ENCODE results near the gene MXD4.

MXD4 gene

GRCh38 chr4:2303686-2304320 is 41.9 kb upstream of the MXD4 start:
- Histone ChIP-seq H4K8ac (ENCODE audit: low read depth, low read length) (no peak overlapping the region), H3K79me1 (ENCODE audit: low read length) (no peaks in the 10 kb centered on the region), H3K36me3 (ENCODE audit: control insufficient read depth, insufficient read depth, low read length) (no peaks in the 10 kb centered on the region), H3K4me1 (ENCODE audit: control insufficient read depth, low read depth, low read length) (no peaks in the 10 kb centered on the region), H3K56ac (ENCODE audit: low read length) (no peak overlapping the region), H3K4me3 (ENCODE audit: low read length) (no peak overlapping the region), H3K27me3 (ENCODE audit: insufficient read depth, low read length, poor library complexity) (no peaks in the 10 kb centered on the region), H3K9ac (ENCODE audit: low read length) (no peak overlapping the region), H3K4me2 (ENCODE audit: low read length) (no peak overlapping the region), H3K27ac (ENCODE audit: low read depth, low read length) (no peak overlapping the region), H3K4ac (ENCODE audit: low read depth, low read length) (no peak overlapping the region), H2AK5ac (ENCODE audit: low read length) (no peak overlapping the region), H3K79me2 (ENCODE audit: control insufficient read depth, insufficient read depth, low read length) (no peaks in the 10 kb centered on the region), H3K23ac (ENCODE audit: low read length) (no peak overlapping the region), H2BK5ac (ENCODE audit: low read length) (no peak overlapping the region), H3K18ac (ENCODE audit: low read length) (no peak overlapping the region), H4K5ac (ENCODE audit: low read length) (no peak overlapping the region), H2BK120ac (ENCODE audit: low read depth, low read length) (no peak overlapping the region), H2BK15ac (replicated peaks; ENCODE audit: low read depth) (no peak overlapping the region)
- WGBS (ENCODE audit: extremely low coverage, insufficient coverage, low lambda C conversion rate): no CpG with 5 or more reads among the region's 31 CpGs
- DNase-seq: no peak

- Histone ChIP-seq H3K4me1 (ENCODE audit: control insufficient read depth, low read depth, low read length) (no peaks in the 10 kb centered on the region), H3K27me3 (ENCODE audit: insufficient read depth, low read length, poor library complexity) (no peaks in the 10 kb centered on the region), H3K4me3 (ENCODE audit: low read length) (no peak overlapping the region), H3K79me1 (ENCODE audit: low read length) (no peaks in the 10 kb centered on the region), H3K23ac (ENCODE audit: low read length) (no peak overlapping the region), H2BK5ac (ENCODE audit: low read length) (no peak overlapping the region), H2BK15ac (replicated peaks; ENCODE audit: low read depth) (no peak overlapping the region), H4K8ac (ENCODE audit: low read depth, low read length) (no peak overlapping the region), H3K4ac (ENCODE audit: low read depth, low read length) (no peak overlapping the region), H3K36me3 (ENCODE audit: control insufficient read depth, insufficient read depth, low read length) (no peaks in the 10 kb centered on the region), H3K4me2 (ENCODE audit: low read length) (no peak overlapping the region), H3K79me2 (ENCODE audit: control insufficient read depth, insufficient read depth, low read length) (no peaks in the 10 kb centered on the region), H3K27ac (ENCODE audit: low read depth, low read length) (no peak overlapping the region), H3K9ac (ENCODE audit: low read length) (no peak overlapping the region), H2AK5ac (ENCODE audit: low read length) (no peak overlapping the region), H2BK120ac (ENCODE audit: low read depth, low read length) (no peak overlapping the region), H3K56ac (ENCODE audit: low read length) (no peak overlapping the region), H4K5ac (ENCODE audit: low read length) (no peak overlapping the region), H3K18ac (ENCODE audit: low read length) (no peak overlapping the region)
- WGBS (ENCODE audit: extremely low coverage, insufficient coverage, low lambda C conversion rate): no CpG with 5 or more reads among the region's 19 CpGs
- no peak for DNase-seq
Observed at GRCh38 chr4:2303121-2303685, 41.3 kb upstream of the MXD4 start.

GRCh38 chr4:2302387-2303119 is 40.6 kb upstream of the MXD4 start:
- Histone ChIP-seq H3K4ac (ENCODE audit: low read depth, low read length) (no peak overlapping the region), H3K23ac (ENCODE audit: low read length) (no peak overlapping the region), H3K4me1 (ENCODE audit: control insufficient read depth, low read depth, low read length) (no peaks in the 10 kb centered on the region), H3K4me2 (ENCODE audit: low read length) (no peak overlapping the region), H4K5ac (ENCODE audit: low read length) (no peak overlapping the region), H3K36me3 (ENCODE audit: control insufficient read depth, insufficient read depth, low read length) (no peaks in the 10 kb centered on the region), H3K4me3 (ENCODE audit: low read length) (no peak overlapping the region), H3K27me3 (ENCODE audit: insufficient read depth, low read length, poor library complexity) (no peaks in the 10 kb centered on the region), H3K9ac (ENCODE audit: low read length) (no peak overlapping the region), H3K79me1 (ENCODE audit: low read length) (no peaks in the 10 kb centered on the region), H4K8ac (ENCODE audit: low read depth, low read length) (no peak overlapping the region), H2BK15ac (replicated peaks; ENCODE audit: low read depth) (no peak overlapping the region), H2BK120ac (ENCODE audit: low read depth, low read length) (no peak overlapping the region), H2BK5ac (ENCODE audit: low read length) (no peak overlapping the region), H3K56ac (ENCODE audit: low read length) (no peak overlapping the region), H3K27ac (ENCODE audit: low read depth, low read length) (no peak overlapping the region), H2AK5ac (ENCODE audit: low read length) (no peak overlapping the region), H3K79me2 (ENCODE audit: control insufficient read depth, insufficient read depth, low read length) (no peaks in the 10 kb centered on the region), H3K18ac (ENCODE audit: low read length) (no peak overlapping the region)
- no CpG with 5 or more reads among the region's 28 CpGs for WGBS (ENCODE audit: extremely low coverage, insufficient coverage, low lambda C conversion rate)
- DNase-seq: no peak

- H3K4me2 ChIP-seq (ENCODE audit: low read length): no peak overlapping the region
- H2AK5ac ChIP-seq (ENCODE audit: low read length): no peak overlapping the region
- no peak overlapping the region for H2BK120ac ChIP-seq (ENCODE audit: low read depth, low read length)
- whole genome bisulfite sequencing (ENCODE audit: extremely low coverage, insufficient coverage, low lambda C conversion rate): no CpG with 5 or more reads among the region's 19 CpGs
- no peaks in the 10 kb centered on the region for H3K27me3 ChIP-seq (ENCODE audit: insufficient read depth, low read length, poor library complexity)
- no peak overlapping the region for H2BK15ac ChIP-seq (replicated peaks; ENCODE audit: low read depth)
- no peak overlapping the region for H4K8ac ChIP-seq (ENCODE audit: low read depth, low read length)
- H3K4ac ChIP-seq (ENCODE audit: low read depth, low read length): no peak overlapping the region
- H3K36me3 ChIP-seq (ENCODE audit: control insufficient read depth, insufficient read depth, low read length): no peaks in the 10 kb centered on the region
- H4K5ac ChIP-seq (ENCODE audit: low read length): no peak overlapping the region
- no peak for DNase-seq
- H3K79me2 ChIP-seq (ENCODE audit: control insufficient read depth, insufficient read depth, low read length): no peaks in the 10 kb centered on the region
- H3K4me1 ChIP-seq (ENCODE audit: control insufficient read depth, low read depth, low read length): no peaks in the 10 kb centered on the region
- H3K27ac ChIP-seq (ENCODE audit: low read depth, low read length): no peak overlapping the region
- H3K56ac ChIP-seq (ENCODE audit: low read length): no peak overlapping the region
- no peak overlapping the region for H3K18ac ChIP-seq (ENCODE audit: low read length)
- H3K23ac ChIP-seq (ENCODE audit: low read length): no peak overlapping the region
- no peak overlapping the region for H3K9ac ChIP-seq (ENCODE audit: low read length)
- H3K4me3 ChIP-seq (ENCODE audit: low read length): no peak overlapping the region
- no peak overlapping the region for H2BK5ac ChIP-seq (ENCODE audit: low read length)
- no peaks in the 10 kb centered on the region for H3K79me1 ChIP-seq (ENCODE audit: low read length)
Observed at GRCh38 chr4:2301806-2302205, 39.9 kb upstream of the MXD4 start.

GRCh38 chr4:2301225-2301642 is 39.3 kb upstream of the MXD4 start:
- H3K79me1 ChIP-seq (ENCODE audit: low read length): no peaks in the 10 kb centered on the region
- DNase-seq: no peak
- WGBS (ENCODE audit: extremely low coverage, insufficient coverage, low lambda C conversion rate): no CpG with 5 or more reads among the region's 14 CpGs
- no peaks in the 10 kb centered on the region for H3K4me1 ChIP-seq (ENCODE audit: control insufficient read depth, low read depth, low read length)
- no peak overlapping the region for H4K8ac ChIP-seq (ENCODE audit: low read depth, low read length)
- H3K56ac ChIP-seq (ENCODE audit: low read length): no peak overlapping the region
- no peaks in the 10 kb centered on the region for H3K36me3 ChIP-seq (ENCODE audit: control insufficient read depth, insufficient read depth, low read length)
- H2BK120ac ChIP-seq (ENCODE audit: low read depth, low read length): no peak overlapping the region
- H2BK15ac ChIP-seq (replicated peaks; ENCODE audit: low read depth): no peak overlapping the region
- H3K9ac ChIP-seq (ENCODE audit: low read length): no peak overlapping the region
- H3K18ac ChIP-seq (ENCODE audit: low read length): no peak overlapping the region
- H3K79me2 ChIP-seq (ENCODE audit: control insufficient read depth, insufficient read depth, low read length): no peaks in the 10 kb centered on the region
- H3K23ac ChIP-seq (ENCODE audit: low read length): no peak overlapping the region
- no peak overlapping the region for H3K4me3 ChIP-seq (ENCODE audit: low read length)
- H3K4ac ChIP-seq (ENCODE audit: low read depth, low read length): no peak overlapping the region
- no peak overlapping the region for H2AK5ac ChIP-seq (ENCODE audit: low read length)
- H3K27ac ChIP-seq (ENCODE audit: low read depth, low read length): no peak overlapping the region
- no peak overlapping the region for H3K4me2 ChIP-seq (ENCODE audit: low read length)
- no peak overlapping the region for H2BK5ac ChIP-seq (ENCODE audit: low read length)
- H3K27me3 ChIP-seq (ENCODE audit: insufficient read depth, low read length, poor library complexity): no peaks in the 10 kb centered on the region
- H4K5ac ChIP-seq (ENCODE audit: low read length): no peak overlapping the region

Data from mesendoderm (in vitro differentiated cells).